ENCODE results near the gene FKRP.

Gene FKRP

DNA sequence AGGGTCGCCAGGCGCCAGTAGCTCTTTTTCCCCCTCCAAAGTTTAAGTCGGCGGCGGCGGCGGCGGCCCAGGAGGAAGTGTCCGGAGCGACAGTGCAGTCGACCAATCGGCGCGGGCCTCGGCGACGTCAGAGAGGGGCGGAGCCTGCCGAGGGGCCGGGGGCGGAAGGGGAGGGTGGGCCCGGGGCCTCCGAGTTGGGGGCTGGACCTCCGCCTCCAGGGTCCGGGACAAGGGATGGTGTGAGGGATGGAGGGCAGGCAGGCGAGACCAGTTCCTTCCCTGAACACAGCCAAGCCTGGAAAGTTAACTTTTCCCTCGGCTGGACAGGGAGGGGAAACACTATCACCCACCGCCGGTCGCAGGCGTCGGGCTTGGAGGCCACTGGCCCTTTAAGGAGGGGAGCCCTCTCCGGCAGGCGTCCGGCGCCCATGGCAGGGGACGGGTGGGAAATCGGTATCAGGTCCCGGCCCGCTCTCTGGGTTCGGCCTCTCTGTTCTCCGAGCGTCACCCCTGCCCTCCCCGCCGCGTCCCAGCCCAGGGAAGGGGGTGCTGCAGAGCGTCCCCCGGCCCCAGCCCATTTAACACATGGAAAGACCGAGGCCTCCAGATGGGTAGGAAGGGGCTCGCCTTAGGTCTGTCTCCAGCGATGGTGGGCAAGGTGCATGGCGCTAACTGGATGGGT, 28.7 kb upstream of the FKRP start, which contains the start of gene PRKD2:
Gene PRKD2 (minus strand): TSS at position 81 of the 682 bp plus-strand sequence. CDS start 744 bp downstream, outside the sequence.
- peak within 1 kb of the TSS; percentile 95 for H3K4me3 ChIP-seq
- TF ChIP-seq, protein P1, sequence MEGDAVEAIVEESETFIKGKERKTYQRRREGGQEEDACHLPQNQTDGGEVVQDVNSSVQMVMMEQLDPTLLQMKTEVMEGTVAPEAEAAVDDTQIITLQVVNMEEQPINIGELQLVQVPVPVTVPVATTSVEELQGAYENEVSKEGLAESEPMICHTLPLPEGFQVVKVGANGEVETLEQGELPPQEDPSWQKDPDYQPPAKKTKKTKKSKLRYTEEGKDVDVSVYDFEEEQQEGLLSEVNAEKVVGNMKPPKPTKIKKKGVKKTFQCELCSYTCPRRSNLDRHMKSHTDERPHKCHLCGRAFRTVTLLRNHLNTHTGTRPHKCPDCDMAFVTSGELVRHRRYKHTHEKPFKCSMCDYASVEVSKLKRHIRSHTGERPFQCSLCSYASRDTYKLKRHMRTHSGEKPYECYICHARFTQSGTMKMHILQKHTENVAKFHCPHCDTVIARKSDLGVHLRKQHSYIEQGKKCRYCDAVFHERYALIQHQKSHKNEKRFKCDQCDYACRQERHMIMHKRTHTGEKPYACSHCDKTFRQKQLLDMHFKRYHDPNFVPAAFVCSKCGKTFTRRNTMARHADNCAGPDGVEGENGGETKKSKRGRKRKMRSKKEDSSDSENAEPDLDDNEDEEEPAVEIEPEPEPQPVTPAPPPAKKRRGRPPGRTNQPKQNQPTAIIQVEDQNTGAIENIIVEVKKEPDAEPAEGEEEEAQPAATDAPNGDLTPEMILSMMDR (IDR thresholded peaks at IDR 0.05), result no peak
- peak; percentile 93 for DNase-seq (ENCODE audit: low spot score)
- H3K27ac ChIP-seq, result peak within 1 kb of the TSS; percentile 92 to 97

DNA sequence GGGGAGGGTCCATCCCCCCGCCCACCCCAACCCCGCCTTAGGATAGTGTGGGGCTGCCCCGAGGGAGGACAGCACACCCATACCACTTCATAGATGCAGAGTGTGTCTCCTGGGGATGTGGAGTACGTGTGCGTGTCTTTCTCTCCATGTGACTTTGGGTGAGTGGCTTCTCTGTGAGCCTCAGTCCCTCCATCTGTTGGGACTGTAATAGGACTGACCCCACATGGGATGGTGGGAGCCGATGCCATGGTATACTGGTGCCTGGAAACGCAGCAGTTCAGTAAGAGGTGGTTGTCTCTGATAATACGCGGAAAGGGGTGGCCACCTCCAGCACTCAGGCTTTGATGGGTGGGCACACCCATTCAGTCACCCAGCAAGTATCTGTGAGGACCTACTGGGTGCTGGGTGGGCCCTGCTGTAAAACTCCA, 28.1 kb upstream of the FKRP start:
- TF ChIP-seq, protein P1 (IDR thresholded peaks at IDR 0.05), result no peak
- peak overlapping the region; percentile 95 for H3K4me3 ChIP-seq
- no peak for DNase-seq (ENCODE audit: low spot score)
- H3K27ac ChIP-seq, result peak overlapping the region; percentile 92 to 97

DNA sequence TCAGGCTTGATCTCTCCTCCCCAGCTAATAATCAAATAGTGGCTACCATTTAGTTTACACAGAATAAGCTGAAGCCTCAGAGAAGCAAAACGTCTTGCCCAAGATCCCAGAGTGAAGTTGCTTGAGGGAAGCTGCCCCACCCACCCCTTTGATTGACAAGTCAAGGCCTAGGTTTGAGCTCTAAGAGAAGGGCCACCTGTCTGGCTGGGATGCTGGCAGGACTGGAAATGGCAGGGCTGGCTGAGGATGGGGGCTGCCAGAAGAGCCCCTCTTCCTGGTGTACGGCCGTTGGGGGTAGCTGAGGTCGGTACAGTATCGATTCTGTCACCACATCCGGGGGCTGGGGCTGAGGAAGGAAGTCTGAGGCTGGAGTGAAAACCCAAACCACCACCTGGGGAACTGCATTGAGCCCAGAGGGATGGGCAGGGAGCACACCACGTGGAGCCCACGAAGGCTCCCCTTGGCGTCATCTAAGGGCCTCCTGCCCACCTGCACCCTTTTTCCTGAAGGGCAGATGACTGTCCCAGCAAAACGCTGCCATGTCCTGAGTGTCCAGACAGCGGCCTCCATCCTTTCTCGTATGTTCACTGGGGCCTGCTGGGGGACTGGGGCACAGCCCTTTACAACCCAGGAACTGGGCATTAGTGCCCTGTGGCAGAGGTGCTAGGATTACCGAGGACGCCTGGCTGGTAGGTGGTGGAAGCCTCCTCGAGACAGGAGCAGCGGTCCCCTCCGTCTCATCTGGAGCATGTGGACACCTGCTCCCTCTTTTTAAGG, 27.5 kb upstream of the FKRP start:
- peak overlapping the region; percentile 95 for H3K4me3 ChIP-seq
- DNase-seq (ENCODE audit: low spot score), result no peak
- TF ChIP-seq, protein P1 (IDR thresholded peaks at IDR 0.05), result no peak
- peak overlapping the region; percentile 92 to 97 for H3K27ac ChIP-seq

DNA sequence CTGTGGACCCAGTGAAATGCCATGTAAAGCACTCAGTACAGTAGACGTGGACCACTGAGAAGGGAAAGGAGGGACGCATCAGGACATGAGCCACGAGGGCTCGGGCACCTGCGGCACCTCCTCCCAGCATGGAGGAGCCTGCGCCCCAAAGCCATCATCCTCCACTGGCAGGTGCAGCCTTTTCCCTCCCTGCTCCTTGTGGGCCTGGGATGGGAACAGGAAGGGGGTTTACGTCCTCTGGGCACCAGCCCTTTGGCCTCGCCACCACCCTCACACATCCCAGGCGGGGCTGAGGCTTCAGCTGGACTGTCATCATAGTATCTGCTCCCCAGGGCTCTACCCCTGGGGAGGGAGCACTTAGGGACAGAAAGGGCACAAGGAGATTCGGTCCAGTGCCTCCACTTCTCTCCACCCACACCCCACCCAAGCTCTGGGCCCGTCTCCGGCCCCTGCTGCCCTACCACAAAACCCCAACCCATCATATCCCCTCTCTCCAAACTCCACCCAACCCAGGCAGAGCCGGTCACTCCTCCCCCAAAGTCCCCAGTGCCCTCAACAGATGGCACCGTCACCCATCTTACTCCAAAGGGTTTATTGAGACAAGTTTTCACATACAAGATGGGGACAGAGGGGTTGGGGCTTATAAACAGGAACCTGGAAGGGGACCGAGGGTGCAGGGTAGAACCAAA, 26.8 kb upstream of the FKRP start:
- no peak for DNase-seq (ENCODE audit: low spot score)
- peak overlapping the region in 1 of 2 donors; percentile 92 for H3K27ac ChIP-seq

DNA sequence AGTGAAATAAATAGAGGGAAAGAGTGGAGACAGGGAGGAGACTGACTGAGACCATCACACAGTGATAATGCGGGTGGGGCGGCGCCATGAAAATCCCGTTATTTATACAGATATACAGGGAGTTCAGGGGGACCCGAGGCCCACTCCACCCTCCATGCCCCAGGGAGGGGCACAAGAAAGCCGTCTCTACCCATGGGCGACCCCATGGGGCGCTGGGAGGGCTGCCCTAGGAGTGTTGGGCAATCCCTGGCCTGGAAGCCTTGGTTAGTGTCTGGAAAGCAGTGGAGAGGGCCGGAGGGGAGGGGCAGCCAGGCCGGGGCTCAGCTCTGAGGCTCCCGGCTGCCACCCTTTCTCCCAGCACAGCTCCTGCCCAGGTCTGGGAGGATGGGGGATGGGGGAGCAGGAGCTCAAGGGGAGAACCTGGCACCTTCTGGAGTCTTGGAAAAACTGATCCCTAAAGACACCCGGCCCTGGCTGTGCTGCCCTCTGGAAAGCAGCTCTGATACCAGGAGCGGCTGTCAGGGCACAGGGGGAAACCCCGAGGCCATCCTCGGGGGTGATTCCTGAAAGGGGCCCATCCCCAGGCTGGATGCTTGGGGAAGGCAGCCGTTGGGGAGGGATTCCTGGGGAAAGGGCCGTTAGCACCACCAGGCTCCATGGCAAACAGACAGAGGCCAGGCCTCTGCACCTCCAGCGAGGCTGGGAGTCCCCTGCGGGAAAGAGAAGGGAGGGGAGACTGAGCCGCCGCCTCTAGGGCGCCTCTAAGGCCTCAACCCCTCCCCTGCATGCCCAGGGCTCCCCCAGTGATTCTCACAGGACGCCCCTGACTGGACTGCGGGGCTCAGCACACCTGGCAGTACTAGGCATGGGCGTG, 26.0 kb upstream of the FKRP start:
- H3K27ac ChIP-seq, result no peak overlapping the region

More for the DNA sequence above, 26.8 kb upstream of the FKRP start:
- no peak overlapping the region for H3K4me3 ChIP-seq
- TF ChIP-seq, protein P1 (IDR thresholded peaks at IDR 0.05), result no peak

More for the DNA sequence above, 26.0 kb upstream of the FKRP start:
- H3K4me3 ChIP-seq, result no peak overlapping the region
- no peak for DNase-seq (ENCODE audit: low spot score)
- TF ChIP-seq, protein P1 (IDR thresholded peaks at IDR 0.05), result no peak

Measured in coronary artery (tissue), 2 donors.